ENCODE data around the gene MRTFA.

The MRTFA gene

GRCh38 chr22:40420341-40421081 is 216.0 kb downstream of the MRTFA start:
- no peak for DNase-seq

- DNase-seq, result no peak
Observed at GRCh38 chr22:40419718-40420117, 216.8 kb downstream of the MRTFA start.

- no peak for DNase-seq
Observed at GRCh38 chr22:40418366-40419201, 217.9 kb downstream of the MRTFA start.

GRCh38 chr22:40417881-40418280 is 218.6 kb downstream of the MRTFA start:
- DNase-seq, result no peak

- no peak for DNase-seq
Observed at GRCh38 chr22:40417041-40417440, 219.5 kb downstream of the MRTFA start.

GRCh38 chr22:40416636-40417035 is 219.9 kb downstream of the MRTFA start:
- DNase-seq, result no peak

GRCh38 chr22:40416267-40416570 is 220.3 kb downstream of the MRTFA start:
- no peak for DNase-seq

- no peak for DNase-seq
Observed at GRCh38 chr22:40415531-40416266, 220.8 kb downstream of the MRTFA start.

- no peak for DNase-seq
Observed at GRCh38 chr22:40414838-40415505, 221.5 kb downstream of the MRTFA start.

GRCh38 chr22:40414311-40414710 is 222.2 kb downstream of the MRTFA start:
- no peak for DNase-seq

- DNase-seq, result no peak
Observed at GRCh38 chr22:40413873-40414272, 222.6 kb downstream of the MRTFA start.

GRCh38 chr22:40412441-40412840 is 224.1 kb downstream of the MRTFA start:
- no peak for DNase-seq

- DNase-seq, result no peak
Observed at GRCh38 chr22:40411506-40411861, 225.0 kb downstream of the MRTFA start.

- DNase-seq, result no peak
Observed at GRCh38 chr22:40410731-40411505, 225.6 kb downstream of the MRTFA start.

- DNase-seq, result no peak
Observed at GRCh38 chr22:40410272-40410671, 226.2 kb downstream of the MRTFA start.

GRCh38 chr22:40409613-40410113 is 226.9 kb downstream of the MRTFA start:
- no peak for DNase-seq

- DNase-seq, result no peak
Observed at GRCh38 chr22:40408718-40409612, 227.6 kb downstream of the MRTFA start.

- DNase-seq, result no peak
Observed at GRCh38 chr22:40407831-40408717, 228.4 kb downstream of the MRTFA start.

GRCh38 chr22:40407021-40407761 is 229.3 kb downstream of the MRTFA start:
- no peak for DNase-seq

Measured in 8988T (cell line).